ENCODE measurements around the gene CALM1.
A peak's percentile ranks its signal among the peaks of the same experiment; 100 is the strongest.

The CALM1 gene

GRCh38 chr14:90398315-90398839, 1.5 kb downstream of the CALM1 start (continued):
- TF ChIP-seq ZEB2 (tag by site-specific recombination; IDR thresholded peaks at IDR 0.05) (peak; percentile 88), EGR2 (tag by site-specific recombination; IDR thresholded peaks at IDR 0.05; ENCODE audit: low read depth) (peak; percentile 52; the same call in 1 of the 2 replicates), ZNF521 (tag by site-specific recombination; IDR thresholded peaks at IDR 0.05) (no peak), ZNF362 (tag by site-specific recombination; IDR thresholded peaks at IDR 0.05) (no peak), PRDM2 (tag by site-specific recombination; IDR thresholded peaks at IDR 0.05; ENCODE audit: borderline replicate concordance) (no peak), ZNF791 (tag by site-specific recombination; IDR thresholded peaks at IDR 0.05) (no peak), KLF8 (tag by site-specific recombination; IDR thresholded peaks at IDR 0.05) (peak; percentile 93), REPIN1 (tag by site-specific recombination; IDR thresholded peaks at IDR 0.05; ENCODE audit: low read depth) (no peak), ATF2 (tag by site-specific recombination; IDR thresholded peaks at IDR 0.05; ENCODE audit: low read depth) (peak; percentile 62), ZNF610 (tag by site-specific recombination; IDR thresholded peaks at IDR 0.05; ENCODE audit: borderline replicate concordance) (no peak), ZNF518A (tag by site-specific recombination; conservative IDR thresholded peaks at IDR 0.05; ENCODE audit: low read depth) (no peak), HIC1 (tag by site-specific recombination; IDR thresholded peaks at IDR 0.05) (peak; percentile 53; the same call in 1 of the 2 replicates), REST (tag by site-specific recombination; IDR thresholded peaks at IDR 0.05) (0 out of 2 replicates have a peak, but pooled peaks have one; percentile 15), ZNF26 (tag by site-specific recombination; IDR thresholded peaks at IDR 0.05) (no peak), ZBTB8A (tag by site-specific recombination; IDR thresholded peaks at IDR 0.05) (peak; percentile 87)
- TF ChIP-seq, protein P1, sequence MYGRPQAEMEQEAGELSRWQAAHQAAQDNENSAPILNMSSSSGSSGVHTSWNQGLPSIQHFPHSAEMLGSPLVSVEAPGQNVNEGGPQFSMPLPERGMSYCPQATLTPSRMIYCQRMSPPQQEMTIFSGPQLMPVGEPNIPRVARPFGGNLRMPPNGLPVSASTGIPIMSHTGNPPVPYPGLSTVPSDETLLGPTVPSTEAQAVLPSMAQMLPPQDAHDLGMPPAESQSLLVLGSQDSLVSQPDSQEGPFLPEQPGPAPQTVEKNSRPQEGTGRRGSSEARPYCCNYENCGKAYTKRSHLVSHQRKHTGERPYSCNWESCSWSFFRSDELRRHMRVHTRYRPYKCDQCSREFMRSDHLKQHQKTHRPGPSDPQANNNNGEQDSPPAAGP (tag by site-specific recombination; IDR thresholded peaks at IDR 0.05), result peak; percentile 73; the same call in 1 of the 2 replicates

All from HEK293 (cell line).